Measurements from ENCODE around the gene NFATC1.

Gene NFATC1

GRCh38 chr18:79491081-79491551, 95.4 kb downstream of the NFATC1 start:
- Histone ChIP-seq H3K4me3 (ENCODE audit: low read length) (no peak overlapping the region), H3K9me3 (ENCODE audit: insufficient read depth, low read depth, low read length) (no peaks in the 10 kb centered on the region), H3K27me3 (ENCODE audit: insufficient read depth, low read length) (no peaks in the 10 kb centered on the region), H3K4me1 (ENCODE audit: insufficient read depth, low read length) (no peaks in the 10 kb centered on the region), H3K9ac (ENCODE audit: low read depth, low read length) (no peak overlapping the region), H3K36me3 (ENCODE audit: insufficient read depth, low read depth, low read length) (no peaks in the 10 kb centered on the region), H3K27ac (ENCODE audit: low read length) (no peak overlapping the region)

- peaks cover 2% of the 10 kb centered on the region; the same call in 1 of the 2 replicates for H3K9me3 ChIP-seq (ENCODE audit: insufficient read depth, low read depth, low read length)
- H3K36me3 ChIP-seq (ENCODE audit: insufficient read depth, low read depth, low read length) = no peaks in the 10 kb centered on the region
- H3K27ac ChIP-seq (ENCODE audit: low read length) = no peak overlapping the region
- no peak overlapping the region for H3K4me3 ChIP-seq (ENCODE audit: low read length)
- no peak overlapping the region for H3K9ac ChIP-seq (ENCODE audit: low read depth, low read length)
- no peaks in the 10 kb centered on the region for H3K4me1 ChIP-seq (ENCODE audit: insufficient read depth, low read length)
- H3K27me3 ChIP-seq (ENCODE audit: insufficient read depth, low read length) = no peaks in the 10 kb centered on the region
These were observed 97.6 kb downstream of the NFATC1 start for GRCh38 chr18:79493211-79493800.

DNA sequence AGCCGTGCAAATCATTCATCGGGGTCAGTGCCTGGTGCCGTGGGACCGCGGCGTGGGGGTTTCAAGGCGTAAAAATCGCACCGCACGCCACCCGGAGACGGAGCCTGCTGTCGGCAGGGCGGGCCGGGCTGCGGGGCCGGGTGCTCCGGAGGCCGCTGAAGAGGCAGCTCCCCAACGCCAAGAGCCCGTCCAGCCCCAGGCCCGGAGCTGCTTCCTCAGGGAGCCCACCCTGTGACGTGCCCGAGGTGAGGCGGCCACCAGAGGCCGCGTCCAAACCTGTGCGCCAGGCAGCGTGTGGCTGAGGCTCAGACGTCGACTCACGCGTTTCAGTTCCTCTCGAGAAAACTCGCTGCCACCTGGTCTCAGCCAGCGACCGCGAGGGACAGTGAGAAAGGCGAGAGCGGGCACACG, 98.1 kb downstream of the NFATC1 start:
- Histone ChIP-seq H3K9me3 (ENCODE audit: insufficient read depth, low read depth, low read length) (peaks cover 7% of the 10 kb centered on the region; the same call in 1 of the 2 replicates), H3K27me3 (ENCODE audit: insufficient read depth, low read length) (no peaks in the 10 kb centered on the region), H3K27ac (ENCODE audit: low read length) (no peak overlapping the region), H3K9ac (ENCODE audit: low read depth, low read length) (no peak overlapping the region), H3K4me1 (ENCODE audit: insufficient read depth, low read length) (no peaks in the 10 kb centered on the region), H3K4me3 (ENCODE audit: low read length) (no peak overlapping the region), H3K36me3 (ENCODE audit: insufficient read depth, low read depth, low read length) (no peaks in the 10 kb centered on the region)

DNA sequence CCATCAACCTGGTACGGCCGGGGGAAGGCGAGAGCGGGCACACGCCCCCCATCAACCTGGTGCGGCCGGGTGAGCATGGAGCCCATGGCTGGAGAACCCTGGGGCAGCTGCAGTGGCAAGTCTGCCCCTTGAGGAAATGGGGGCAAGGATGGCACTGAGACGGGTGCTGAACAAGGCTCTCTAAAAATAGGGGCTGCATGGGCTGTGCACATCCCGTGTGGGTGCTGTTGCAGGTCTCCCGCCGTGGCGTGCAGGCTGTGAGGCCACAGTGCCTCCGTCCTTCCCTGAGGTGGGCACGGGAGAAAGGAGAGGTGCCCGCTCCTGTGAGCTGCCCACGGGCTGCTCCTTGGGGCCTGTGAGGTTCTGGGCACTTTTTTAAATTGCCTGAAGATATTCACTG, 99.2 kb downstream of the NFATC1 start:
- peaks cover 18% of the 10 kb centered on the region; the same call in 1 of the 2 replicates for H3K9me3 ChIP-seq (ENCODE audit: insufficient read depth, low read depth, low read length)
- H3K4me1 ChIP-seq (ENCODE audit: insufficient read depth, low read length) = no peaks in the 10 kb centered on the region
- H3K27ac ChIP-seq (ENCODE audit: low read length) = no peak overlapping the region
- no peak overlapping the region for H3K4me3 ChIP-seq (ENCODE audit: low read length)
- no peaks in the 10 kb centered on the region for H3K36me3 ChIP-seq (ENCODE audit: insufficient read depth, low read depth, low read length)
- H3K27me3 ChIP-seq (ENCODE audit: insufficient read depth, low read length) = no peaks in the 10 kb centered on the region
- no peak overlapping the region for H3K9ac ChIP-seq (ENCODE audit: low read depth, low read length)

DNA sequence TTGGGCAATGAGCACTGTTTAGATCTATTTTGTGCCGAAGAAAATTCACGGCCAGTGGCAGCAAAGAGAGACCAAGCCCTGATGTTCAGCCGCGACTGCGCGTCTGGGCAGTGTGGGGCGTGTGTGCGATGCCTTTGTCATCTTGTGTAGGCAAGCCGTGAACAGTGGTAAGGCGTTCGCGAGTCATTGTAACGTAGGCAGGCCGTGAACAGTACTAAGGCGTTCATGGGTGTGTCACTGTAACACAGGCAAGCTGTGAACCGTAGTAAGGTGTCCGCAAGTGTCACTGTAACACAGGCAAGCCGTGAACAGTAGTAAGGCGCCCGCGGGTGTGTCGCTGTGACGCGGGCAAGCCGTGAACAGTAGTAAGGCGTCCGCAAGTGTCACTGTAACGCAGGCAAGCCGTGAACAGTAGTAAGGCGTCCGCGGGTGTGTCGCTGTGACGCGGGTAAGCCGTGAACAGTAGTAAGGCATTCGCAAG, 99.9 kb downstream of the NFATC1 start:
- Histone ChIP-seq H3K9me3 (ENCODE audit: insufficient read depth, low read depth, low read length) (peaks cover 22% of the 10 kb centered on the region; the same call in 1 of the 2 replicates), H3K27ac (ENCODE audit: low read length) (no peak overlapping the region), H3K4me1 (ENCODE audit: insufficient read depth, low read length) (no peaks in the 10 kb centered on the region)

GRCh38 chr18:79496237-79496977, 100.7 kb downstream of the NFATC1 start:
- Histone ChIP-seq H3K36me3 (ENCODE audit: insufficient read depth, low read depth, low read length) (no peaks in the 10 kb centered on the region), H3K27ac (ENCODE audit: low read length) (no peak overlapping the region)

More for the DNA sequence above, 99.9 kb downstream of the NFATC1 start:
- Histone ChIP-seq H3K36me3 (ENCODE audit: insufficient read depth, low read depth, low read length) (no peaks in the 10 kb centered on the region), H3K27me3 (ENCODE audit: insufficient read depth, low read length) (no peaks in the 10 kb centered on the region), H3K4me3 (ENCODE audit: low read length) (no peak overlapping the region), H3K9ac (ENCODE audit: low read depth, low read length) (no peak overlapping the region)

GRCh38 chr18:79496978-79497637, 101.4 kb downstream of the NFATC1 start:
- Histone ChIP-seq H3K9ac (ENCODE audit: low read depth, low read length) (no peak overlapping the region), H3K9me3 (ENCODE audit: insufficient read depth, low read depth, low read length) (peaks cover 22% of the 10 kb centered on the region; the same call in 1 of the 2 replicates), H3K4me3 (ENCODE audit: low read length) (no peak overlapping the region), H3K36me3 (ENCODE audit: insufficient read depth, low read depth, low read length) (no peaks in the 10 kb centered on the region), H3K4me1 (ENCODE audit: insufficient read depth, low read length) (no peaks in the 10 kb centered on the region), H3K27me3 (ENCODE audit: insufficient read depth, low read length) (no peaks in the 10 kb centered on the region), H3K27ac (ENCODE audit: low read length) (no peak overlapping the region)

More at GRCh38 chr18:79496237-79496977, 100.7 kb downstream of the NFATC1 start:
- H3K4me1 ChIP-seq (ENCODE audit: insufficient read depth, low read length) = no peaks in the 10 kb centered on the region
- peaks cover 22% of the 10 kb centered on the region; the same call in 1 of the 2 replicates for H3K9me3 ChIP-seq (ENCODE audit: insufficient read depth, low read depth, low read length)
- no peak overlapping the region for H3K9ac ChIP-seq (ENCODE audit: low read depth, low read length)
- no peak overlapping the region for H3K4me3 ChIP-seq (ENCODE audit: low read length)
- no peaks in the 10 kb centered on the region for H3K27me3 ChIP-seq (ENCODE audit: insufficient read depth, low read length)

GRCh38 chr18:79497638-79498081, 101.9 kb downstream of the NFATC1 start:
- H3K9me3 ChIP-seq (ENCODE audit: insufficient read depth, low read depth, low read length) = peaks cover 22% of the 10 kb centered on the region; the same call in 1 of the 2 replicates
- no peak overlapping the region for H3K9ac ChIP-seq (ENCODE audit: low read depth, low read length)
- no peaks in the 10 kb centered on the region for H3K36me3 ChIP-seq (ENCODE audit: insufficient read depth, low read depth, low read length)
- H3K27me3 ChIP-seq (ENCODE audit: insufficient read depth, low read length) = no peaks in the 10 kb centered on the region
- H3K4me3 ChIP-seq (ENCODE audit: low read length) = no peak overlapping the region
- no peaks in the 10 kb centered on the region for H3K4me1 ChIP-seq (ENCODE audit: insufficient read depth, low read length)
- H3K27ac ChIP-seq (ENCODE audit: low read length) = no peak overlapping the region

GRCh38 chr18:79498662-79499061, 102.9 kb downstream of the NFATC1 start:
- Histone ChIP-seq H3K4me3 (ENCODE audit: low read length) (no peak overlapping the region), H3K4me1 (ENCODE audit: insufficient read depth, low read length) (no peaks in the 10 kb centered on the region)

DNA sequence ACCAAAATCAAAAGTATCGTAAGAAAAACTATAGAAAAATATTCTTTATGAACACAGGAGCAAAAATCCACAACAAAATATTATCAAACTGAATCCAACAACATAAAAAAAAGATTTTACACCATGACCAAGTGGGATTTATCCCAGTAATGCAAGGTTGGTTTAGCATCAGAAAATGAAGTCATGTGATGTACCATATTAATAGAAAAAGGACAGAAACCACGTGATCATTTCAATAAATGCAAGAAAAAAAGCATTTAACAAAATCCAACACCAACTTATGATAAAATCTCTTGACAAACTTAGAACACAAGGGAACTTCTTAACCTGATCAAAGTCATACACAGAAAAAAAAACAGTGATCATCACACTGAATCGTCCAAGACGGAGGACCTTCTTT, 105.3 kb downstream of the NFATC1 start:
- Histone ChIP-seq H3K4me1 (ENCODE audit: insufficient read depth, low read length) (no peaks in the 10 kb centered on the region), H3K4me3 (ENCODE audit: low read length) (no peak overlapping the region), H3K27ac (ENCODE audit: low read length) (no peak overlapping the region), H3K27me3 (ENCODE audit: insufficient read depth, low read length) (no peaks in the 10 kb centered on the region), H3K9me3 (ENCODE audit: insufficient read depth, low read depth, low read length) (peaks cover 22% of the 10 kb centered on the region; the same call in 1 of the 2 replicates), H3K36me3 (ENCODE audit: insufficient read depth, low read depth, low read length) (no peaks in the 10 kb centered on the region), H3K9ac (ENCODE audit: low read depth, low read length) (no peak overlapping the region)

More at GRCh38 chr18:79498662-79499061, 102.9 kb downstream of the NFATC1 start:
- H3K9me3 ChIP-seq (ENCODE audit: insufficient read depth, low read depth, low read length) = peaks cover 22% of the 10 kb centered on the region; the same call in 1 of the 2 replicates
- no peak overlapping the region for H3K27ac ChIP-seq (ENCODE audit: low read length)
- H3K36me3 ChIP-seq (ENCODE audit: insufficient read depth, low read depth, low read length) = no peaks in the 10 kb centered on the region
- H3K27me3 ChIP-seq (ENCODE audit: insufficient read depth, low read length) = no peaks in the 10 kb centered on the region
- no peak overlapping the region for H3K9ac ChIP-seq (ENCODE audit: low read depth, low read length)

- Histone ChIP-seq H3K36me3 (ENCODE audit: insufficient read depth, low read depth, low read length) (no peaks in the 10 kb centered on the region), H3K4me3 (ENCODE audit: low read length) (no peak overlapping the region), H3K27me3 (ENCODE audit: insufficient read depth, low read length) (peaks cover 13% of the 10 kb centered on the region; the same call in 1 of the 2 replicates), H3K9ac (ENCODE audit: low read depth, low read length) (no peak overlapping the region), H3K4me1 (ENCODE audit: insufficient read depth, low read length) (no peaks in the 10 kb centered on the region; the same call in 1 of the 2 replicates), H3K27ac (ENCODE audit: low read length) (no peak overlapping the region), H3K9me3 (ENCODE audit: insufficient read depth, low read depth, low read length) (peaks cover 22% of the 10 kb centered on the region; the same call in 1 of the 2 replicates)
These were observed 107.1 kb downstream of the NFATC1 start for GRCh38 chr18:79502782-79503181.
